H9 (cell line): Measurements from ENCODE around the gene PREPL. TPM values are rescaled to one million over a fixed set of nuclear protein-coding genes. Genes with fewer than 3 reads are reported as not detected.

Source experiments
- DNase-seq: peaks from one replicate; pipeline ENCODE4 v3.0.0-alpha.2; 2017
- H2AFZ ChIP-seq: one replicate; pipeline ENCODE4 v1.6.1; 2013; ENCODE audit warnings: mild to moderate bottlenecking, low read length, control low read depth, moderate library complexity
- H2AK5ac ChIP-seq: 2 replicates; pipeline ENCODE4 v1.6.1; 2013; ENCODE audit warnings: low read length, control low read depth, mixed read lengths; ENCODE audit not compliant: insufficient read length
- H2BK120ac ChIP-seq: one replicate; pipeline ENCODE4 v1.6.1; 2013; ENCODE audit warnings: low read depth, mild to moderate bottlenecking, low read length, control low read depth, inconsistent platforms; ENCODE audit not compliant: poor library complexity, severe bottlenecking
- H2BK12ac ChIP-seq: 2 replicates; pipeline ENCODE4 v1.6.1; 2013; ENCODE audit warnings: low read length, control low read depth, mixed read lengths, low read depth; ENCODE audit not compliant: insufficient read length
- H2BK15ac ChIP-seq: 2 replicates; pipeline ENCODE4 v1.6.1; 2013; ENCODE audit warnings: low read depth, low read length, control low read depth
- H2BK20ac ChIP-seq: one replicate; pipeline ENCODE4 v1.6.1; 2013; ENCODE audit warnings: low read depth, mild to moderate bottlenecking, low read length, control low read depth, inconsistent platforms; ENCODE audit not compliant: poor library complexity, severe bottlenecking
- H2BK5ac ChIP-seq: 2 replicates; pipeline ENCODE4 v1.6.1; 2013; ENCODE audit warnings: low read length, control low read depth, mixed read lengths; ENCODE audit not compliant: insufficient read length
- H3K14ac ChIP-seq: 2 replicates; pipeline ENCODE4 v1.6.1; 2013; ENCODE audit warnings: low read length, control low read depth; ENCODE audit not compliant: insufficient read depth
- H3K18ac ChIP-seq: 2 replicates; pipeline ENCODE4 v1.6.1; 2013; ENCODE audit warnings: low read depth, mild to moderate bottlenecking, mixed read lengths, low read length, control low read depth; ENCODE audit not compliant: insufficient read length
- H3K23ac ChIP-seq: 2 replicates; pipeline ENCODE4 v1.6.1; 2013; ENCODE audit warnings: low read length, control low read depth, mixed read lengths, low read depth; ENCODE audit not compliant: insufficient read length
- H3K23me2 ChIP-seq: 2 replicates; pipeline ENCODE4 v1.6.1; 2013; ENCODE audit warnings: low read depth, mild to moderate bottlenecking, mixed read lengths, low read length, control low read depth; ENCODE audit not compliant: insufficient read length, poor library complexity, severe bottlenecking
- H3K27ac ChIP-seq: 2 replicates; pipeline ENCODE4 v1.5.1; 2013; ENCODE audit warnings: low read length, control low read depth, mixed read lengths, low read depth; ENCODE audit not compliant: insufficient read length
- H3K27me3 ChIP-seq: 2 replicates; pipeline ENCODE4 v1.6.1; 2013; ENCODE audit warnings: low read length, control low read depth, inconsistent platforms; ENCODE audit not compliant: insufficient read depth
- H3K4ac ChIP-seq: 2 replicates; pipeline ENCODE4 v1.6.1; 2013; ENCODE audit warnings: low read depth, mild to moderate bottlenecking, control low read depth, inconsistent platforms, low read length, moderate library complexity
- H3K4me1 ChIP-seq: 2 replicates; pipeline ENCODE4 v1.6.1; 2013; ENCODE audit warnings: low read length, control low read depth, inconsistent platforms; ENCODE audit not compliant: insufficient read depth
- H3K4me2 ChIP-seq: 2 replicates; pipeline ENCODE4 v1.6.1; 2013; ENCODE audit warnings: low read length, control low read depth, mixed read lengths; ENCODE audit not compliant: insufficient read length, insufficient read depth
- H3K56ac ChIP-seq: 2 replicates; pipeline ENCODE4 v1.6.1; 2013; ENCODE audit warnings: low read depth, mild to moderate bottlenecking, mixed read lengths, low read length, control low read depth; ENCODE audit not compliant: insufficient read length
- H3K79me1 ChIP-seq: 2 replicates; pipeline ENCODE4 v1.6.1; 2013; ENCODE audit warnings: low read depth, mild to moderate bottlenecking, moderate library complexity, low read length, control low read depth, inconsistent platforms; ENCODE audit not compliant: insufficient read depth, poor library complexity, severe bottlenecking
- H3K79me2 ChIP-seq: 2 replicates; pipeline ENCODE4 v1.6.1; 2013; ENCODE audit warnings: low read length, control low read depth, inconsistent platforms; ENCODE audit not compliant: insufficient read depth
- H3K9ac ChIP-seq: 2 replicates; pipeline ENCODE4 v1.6.1; 2013; ENCODE audit warnings: low read length, control low read depth, mixed read lengths; ENCODE audit not compliant: insufficient read length; ENCODE audit errors: extremely low read depth
- H3K9me3 ChIP-seq: one replicate; pipeline ENCODE4 v1.6.1; 2013; ENCODE audit warnings: low read depth, low read length, inconsistent platforms; ENCODE audit not compliant: control insufficient read depth
- H3T11ph ChIP-seq: one replicate; pipeline ENCODE4 v1.6.1; 2013; ENCODE audit warnings: mild to moderate bottlenecking, low read length, control low read depth, inconsistent platforms
- H4K20me1 ChIP-seq: one replicate; pipeline ENCODE4 v1.6.1; 2013; ENCODE audit not compliant: control insufficient read depth, insufficient read length, insufficient read depth
- H4K5ac ChIP-seq: 2 replicates; pipeline ENCODE4 v1.6.1; 2013; ENCODE audit warnings: low read depth, mild to moderate bottlenecking, mixed read lengths, low read length, control low read depth; ENCODE audit not compliant: insufficient read length
- H4K8ac ChIP-seq: replicated peaks from 2 replicates; pipeline ENCODE4 v1.6.1; 2013; ENCODE audit warnings: low read length, control low read depth, mixed read lengths, low read depth; ENCODE audit not compliant: insufficient read length
- H4K91ac ChIP-seq: 2 replicates; pipeline ENCODE4 v1.6.1; 2013; ENCODE audit warnings: low read depth, mild to moderate bottlenecking, moderate library complexity, mixed read lengths, low read length, control low read depth; ENCODE audit not compliant: insufficient read length
- H3K27ac Mint-ChIP-seq, 3 experiments: 2 replicates in 2 of 3; 3 replicates in 1 of 3; pipeline ENCODE4 v1.8.0; 2020 to 2021; ENCODE audit warnings: mixed read lengths in 3 of 3, mild to moderate bottlenecking in 1 of 3, moderate library complexity in 1 of 3
- H3K27me3 Mint-ChIP-seq: 2 replicates; pipeline ENCODE4 v1.8.0; 2021; ENCODE audit warnings: low read depth, mild to moderate bottlenecking, moderate library complexity, mixed read lengths
- H3K36me3 Mint-ChIP-seq, 3 experiments: 2 replicates in 2 of 3; 3 replicates in 1 of 3; pipeline ENCODE4 v1.8.0; 2020 to 2021; ENCODE audit warnings: low read depth in 3 of 3, mixed read lengths in 3 of 3; ENCODE audit not compliant: insufficient read depth in 1 of 3
- H3K4me1 Mint-ChIP-seq, 2 experiments: 2 replicates each; pipeline ENCODE4 v1.8.0; 2020; ENCODE audit warnings: mixed read lengths in 2 of 2
- H3K4me3 Mint-ChIP-seq, 2 experiments: 2 replicates in 1 of 2; 3 replicates in 1 of 2; pipeline ENCODE4 v1.8.0; 2020 to 2021; ENCODE audit warnings: mild to moderate bottlenecking in 2 of 2, mixed read lengths in 2 of 2, moderate library complexity in 1 of 2
- H3K9me3 Mint-ChIP-seq, 2 experiments: 2 replicates in 1 of 2; 3 replicates in 1 of 2; pipeline ENCODE4 v1.8.0; 2020; ENCODE audit warnings: mild to moderate bottlenecking in 2 of 2, mixed read lengths in 2 of 2, moderate library complexity in 1 of 2
- WGBS: extraction: QIAGEN DNeasy Blood & Tissue Kit; methylation state at CpG from one replicate; pipeline ENCODE4 v1.1.7; 2013; ENCODE audit warnings: missing lambda C conversion rate, low lambda C conversion rate, mixed read lengths; ENCODE audit not compliant: insufficient read length; ENCODE audit errors: extremely low coverage; 5-methylcytosine and 5-hydroxymethylcytosine counted together
- total RNA-seq: library from RNA; stranded (reverse); gene quantifications from 2 replicates; pipeline ENCODE4 v1.2.1, GENCODE V29; 2021
- TF ChIP-seq, protein P1 (sequence below): fragments of 200-600 bp; sonication (generic); conservative IDR thresholded peaks from 3 replicates; pipeline ENCODE4 v1.8.0; 2021; ENCODE audit warnings: antibody characterized with exemption, mild to moderate bottlenecking

Gene PREPL
- total RNA-seq, 1 experiment from 2014 or later = 30.1 TPM

DNA sequence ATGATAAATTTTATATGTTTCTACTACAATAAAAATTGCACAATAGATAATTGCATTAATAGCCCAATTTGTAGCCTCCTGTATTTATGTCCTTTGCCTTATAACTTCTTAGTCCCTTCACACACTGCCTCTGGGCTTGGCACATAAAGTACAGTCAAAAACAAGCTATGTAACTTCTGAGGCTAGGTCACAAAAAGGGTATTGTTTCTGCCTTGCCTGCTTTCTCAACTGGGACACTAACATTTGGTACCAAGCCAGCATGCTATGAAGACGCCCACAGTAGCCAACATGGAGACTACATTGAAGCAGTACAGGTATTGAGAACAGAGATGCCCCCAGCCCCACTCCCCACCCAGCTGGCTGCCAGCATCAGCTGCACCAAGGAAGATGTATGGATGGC, 91.5 kb downstream of the PREPL start:
- Mint-ChIP-seq H3K36me3 (no peaks in the 10 kb centered on the region), H3K27ac (no peak overlapping the region), H3K4me3 (no peak overlapping the region), H3K9me3 (no peaks in the 10 kb centered on the region), H3K27me3 (no peaks in the 10 kb centered on the region; the same call in 1 of the 2 replicates), H3K4me1 (peaks cover 12 to 16% of the 10 kb centered on the region in 2 experiments)
- Histone ChIP-seq H3K79me1 (no peaks in the 10 kb centered on the region), H3K14ac (no peak overlapping the region), H2BK20ac (no peak overlapping the region), H2AK5ac (no peak overlapping the region), H3T11ph (no peak overlapping the region), H3K27me3 (no peaks in the 10 kb centered on the region), H3K79me2 (no peaks in the 10 kb centered on the region), H3K23ac (no peak overlapping the region), H3K18ac (no peak overlapping the region), H4K20me1 (no peaks in the 10 kb centered on the region), H3K4me2 (no peak overlapping the region), H4K8ac (no peak overlapping the region), H3K56ac (no peak overlapping the region), H4K91ac (no peak overlapping the region), H4K5ac (no peak overlapping the region), H3K4ac (no peak overlapping the region), H3K27ac (no peak overlapping the region), H3K9me3 (no peaks in the 10 kb centered on the region), H2BK12ac (no peak overlapping the region), H3K9ac (no peak overlapping the region), H3K4me1 (no peaks in the 10 kb centered on the region), H2BK5ac (no peak overlapping the region), H2AFZ (no peak overlapping the region), H2BK15ac (no peak overlapping the region), H3K23me2 (no peaks in the 10 kb centered on the region), H2BK120ac (no peak overlapping the region)
- WGBS = no CpG with 5 or more reads among the region's 1 CpG
- DNase-seq = no peak
- TF ChIP-seq, protein P1, sequence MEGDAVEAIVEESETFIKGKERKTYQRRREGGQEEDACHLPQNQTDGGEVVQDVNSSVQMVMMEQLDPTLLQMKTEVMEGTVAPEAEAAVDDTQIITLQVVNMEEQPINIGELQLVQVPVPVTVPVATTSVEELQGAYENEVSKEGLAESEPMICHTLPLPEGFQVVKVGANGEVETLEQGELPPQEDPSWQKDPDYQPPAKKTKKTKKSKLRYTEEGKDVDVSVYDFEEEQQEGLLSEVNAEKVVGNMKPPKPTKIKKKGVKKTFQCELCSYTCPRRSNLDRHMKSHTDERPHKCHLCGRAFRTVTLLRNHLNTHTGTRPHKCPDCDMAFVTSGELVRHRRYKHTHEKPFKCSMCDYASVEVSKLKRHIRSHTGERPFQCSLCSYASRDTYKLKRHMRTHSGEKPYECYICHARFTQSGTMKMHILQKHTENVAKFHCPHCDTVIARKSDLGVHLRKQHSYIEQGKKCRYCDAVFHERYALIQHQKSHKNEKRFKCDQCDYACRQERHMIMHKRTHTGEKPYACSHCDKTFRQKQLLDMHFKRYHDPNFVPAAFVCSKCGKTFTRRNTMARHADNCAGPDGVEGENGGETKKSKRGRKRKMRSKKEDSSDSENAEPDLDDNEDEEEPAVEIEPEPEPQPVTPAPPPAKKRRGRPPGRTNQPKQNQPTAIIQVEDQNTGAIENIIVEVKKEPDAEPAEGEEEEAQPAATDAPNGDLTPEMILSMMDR = no peak
